ENCODE results near the gene ANKRD13C.
"Not testable (repeated sequence)": the region's sequence is repeated elsewhere in the genome, so short reads cannot be mapped to it uniquely, and the experiment has no call there.

The ANKRD13C gene

DNA sequence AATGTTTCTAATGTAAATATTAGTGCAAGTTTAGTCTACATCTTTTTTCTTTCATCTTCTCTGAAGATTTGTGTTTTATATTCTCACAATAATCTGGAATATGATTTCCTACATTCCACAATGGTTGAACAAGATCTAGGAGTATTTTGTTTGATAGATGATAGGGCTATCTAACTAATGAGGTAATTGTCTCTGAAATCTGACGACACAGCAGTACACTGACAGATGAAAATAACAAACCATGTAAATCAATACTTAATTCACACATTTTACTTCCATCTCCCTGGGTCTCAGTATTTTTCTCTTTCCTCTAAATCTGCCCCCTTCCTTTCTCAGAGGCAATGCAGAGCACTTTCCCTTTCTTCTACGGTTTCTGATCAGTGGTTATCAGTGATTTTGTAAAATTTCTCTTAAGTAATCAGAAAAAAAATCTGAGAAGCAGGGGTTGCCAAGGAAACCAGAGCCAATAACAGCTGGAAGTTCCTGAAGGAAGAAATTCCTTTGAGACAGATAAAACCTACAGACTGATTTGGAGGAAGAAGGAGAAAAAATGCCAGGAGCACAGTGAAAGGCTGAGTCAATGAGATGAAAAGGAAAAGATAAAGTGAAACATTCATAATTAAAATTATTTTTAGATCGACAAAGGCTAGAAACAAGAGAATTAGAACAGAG is 7.3 kb upstream of the ANKRD13C start:
- H3K27me3 ChIP-seq (ENCODE audit: control insufficient read depth, insufficient read depth, low read length) = no peaks in the 10 kb centered on the region
- no peak overlapping the region for H3K27ac ChIP-seq (ENCODE audit: low read length)
- no peaks in the 10 kb centered on the region for H3K9me3 ChIP-seq (ENCODE audit: control insufficient read depth, insufficient read depth, low read length)
- DNase-seq (ENCODE audit: low read depth, low spot score) = no peak
- H3K4me3 ChIP-seq (ENCODE audit: low read length) = no peak overlapping the region
- H3K4me1 ChIP-seq (ENCODE audit: control insufficient read depth, insufficient read depth, low read length) = no peaks in the 10 kb centered on the region
- no CpG with 5 or more reads among the region's 3 CpGs for WGBS (ENCODE audit: insufficient coverage, insufficient read length)
- H3K36me3 ChIP-seq (ENCODE audit: control insufficient read depth, insufficient read depth, low read length) = no peaks in the 10 kb centered on the region

DNA sequence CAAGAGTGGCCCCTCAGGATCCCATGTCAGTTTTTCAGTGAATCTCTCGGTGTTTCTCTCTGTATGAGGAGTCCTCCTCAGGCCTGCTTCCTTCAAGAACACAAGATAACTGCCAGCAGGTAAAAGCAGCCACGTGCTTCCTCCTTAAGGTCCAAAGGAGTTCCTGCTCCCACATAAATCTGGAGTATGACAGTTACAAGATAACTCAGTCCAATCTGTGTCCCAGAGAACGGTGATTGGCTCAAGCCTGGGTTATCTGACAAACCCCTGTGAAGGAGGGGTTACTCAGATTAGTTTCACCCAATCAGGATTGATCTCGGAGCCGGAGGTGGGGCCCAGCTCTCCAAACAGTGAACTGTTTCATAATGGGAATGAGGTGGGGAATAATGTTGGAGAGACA is 5.8 kb upstream of the ANKRD13C start:
- no CpG with 5 or more reads among the region's 5 CpGs for WGBS (ENCODE audit: insufficient coverage, insufficient read length)
- H3K4me3 ChIP-seq (ENCODE audit: low read length) = no peak overlapping the region
- no peaks in the 10 kb centered on the region for H3K36me3 ChIP-seq (ENCODE audit: control insufficient read depth, insufficient read depth, low read length)
- H3K27ac ChIP-seq (ENCODE audit: low read length) = no peak overlapping the region
- H3K4me1 ChIP-seq (ENCODE audit: control insufficient read depth, insufficient read depth, low read length) = no peaks in the 10 kb centered on the region
- no peak for DNase-seq (ENCODE audit: low read depth, low spot score)
- H3K27me3 ChIP-seq (ENCODE audit: control insufficient read depth, insufficient read depth, low read length) = no peaks in the 10 kb centered on the region
- no peaks in the 10 kb centered on the region for H3K9me3 ChIP-seq (ENCODE audit: control insufficient read depth, insufficient read depth, low read length)

- H3K27me3 ChIP-seq (ENCODE audit: control insufficient read depth, insufficient read depth, low read length) = no peaks in the 10 kb centered on the region
- WGBS (ENCODE audit: insufficient coverage, insufficient read length) = no CpG with 5 or more reads among the region's 7 CpGs
- DNase-seq (ENCODE audit: low read depth, low spot score) = no peak
Observed at GRCh38 chr1:70358921-70359564, 4.5 kb upstream of the ANKRD13C start.

DNA sequence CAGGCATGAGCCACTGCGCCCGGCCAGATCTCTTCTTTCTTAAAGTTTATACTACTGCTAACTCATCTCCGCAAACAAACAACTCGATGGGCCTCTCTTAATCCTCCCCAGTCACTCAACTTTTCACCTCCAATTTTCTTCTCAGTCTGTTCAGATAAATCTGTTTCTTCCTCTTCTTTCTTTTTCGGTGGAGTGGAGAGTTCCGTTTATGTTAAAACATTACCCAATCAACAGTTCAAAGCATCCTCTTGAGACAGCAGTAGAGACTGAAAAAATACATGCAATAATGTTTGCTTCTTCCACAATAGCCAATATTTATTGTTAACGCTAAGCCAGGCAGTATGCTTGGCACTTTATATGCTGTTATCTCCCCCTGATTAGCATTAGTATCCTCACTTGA is 1.4 kb upstream of the ANKRD13C start:
- DNase-seq (ENCODE audit: low read depth, low spot score) = no peak
- WGBS (ENCODE audit: insufficient coverage, insufficient read length) = no CpG with 5 or more reads among the region's 7 CpGs
- Histone ChIP-seq H3K36me3 (ENCODE audit: control insufficient read depth, insufficient read depth, low read length) (no peaks in the 10 kb centered on the region), H3K9me3 (ENCODE audit: control insufficient read depth, insufficient read depth, low read length) (no peaks in the 10 kb centered on the region), H3K27me3 (ENCODE audit: control insufficient read depth, insufficient read depth, low read length) (no peaks in the 10 kb centered on the region), H3K4me1 (ENCODE audit: control insufficient read depth, insufficient read depth, low read length) (no peaks in the 10 kb centered on the region), H3K4me3 (ENCODE audit: low read length) (no peak overlapping the region), H3K27ac (ENCODE audit: low read length) (no peak overlapping the region)

More at GRCh38 chr1:70358921-70359564, 4.5 kb upstream of the ANKRD13C start:
- Histone ChIP-seq H3K36me3 (ENCODE audit: control insufficient read depth, insufficient read depth, low read length) (no peaks in the 10 kb centered on the region), H3K27ac (ENCODE audit: low read length) (no peak overlapping the region), H3K4me3 (ENCODE audit: low read length) (no peak overlapping the region), H3K9me3 (ENCODE audit: control insufficient read depth, insufficient read depth, low read length) (no peaks in the 10 kb centered on the region), H3K4me1 (ENCODE audit: control insufficient read depth, insufficient read depth, low read length) (no peaks in the 10 kb centered on the region)

DNA sequence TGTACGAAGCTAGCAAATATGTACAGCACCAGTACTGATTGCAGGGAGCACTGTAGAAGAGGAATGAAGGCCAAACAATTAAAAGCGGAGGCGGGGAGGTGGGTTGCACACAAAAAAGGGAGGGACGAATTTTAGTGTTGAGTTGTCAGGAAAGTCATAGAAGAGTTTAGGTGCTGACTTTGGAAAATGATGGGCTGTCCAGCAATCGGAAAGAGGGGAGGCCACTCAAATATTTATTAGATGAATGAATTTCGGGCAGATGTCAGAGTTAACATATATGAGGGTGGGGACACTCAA is 537 bp upstream of the ANKRD13C start:
- H3K9me3 ChIP-seq (ENCODE audit: control insufficient read depth, insufficient read depth, low read length) = no peaks in the 10 kb centered on the region
- H3K27me3 ChIP-seq (ENCODE audit: control insufficient read depth, insufficient read depth, low read length) = no peaks in the 10 kb centered on the region
- no peak for DNase-seq (ENCODE audit: low read depth, low spot score)
- no peaks in the 10 kb centered on the region for H3K36me3 ChIP-seq (ENCODE audit: control insufficient read depth, insufficient read depth, low read length)
- H3K4me1 ChIP-seq (ENCODE audit: control insufficient read depth, insufficient read depth, low read length) = no peaks in the 10 kb centered on the region
- H3K27ac ChIP-seq (ENCODE audit: low read length) = no peak overlapping the region
- WGBS (ENCODE audit: insufficient coverage, insufficient read length) = no CpG with 5 or more reads among the region's 6 CpGs
- H3K4me3 ChIP-seq (ENCODE audit: low read length) = peak overlapping the region; percentile 92; the same call in 1 of the 2 replicates

- H3K9me3 ChIP-seq (ENCODE audit: control insufficient read depth, insufficient read depth, low read length) = no peaks in the 10 kb centered on the region
- H3K27me3 ChIP-seq (ENCODE audit: control insufficient read depth, insufficient read depth, low read length) = no peaks in the 10 kb centered on the region
- WGBS (ENCODE audit: insufficient coverage, insufficient read length) = no CpG with 5 or more reads among the region's 34 CpGs
- H3K36me3 ChIP-seq (ENCODE audit: control insufficient read depth, insufficient read depth, low read length) = no peaks in the 10 kb centered on the region
- DNase-seq (ENCODE audit: low read depth, low spot score) = no peak
- peak overlapping the region; percentile 92 for H3K4me3 ChIP-seq (ENCODE audit: low read length)
- H3K4me1 ChIP-seq (ENCODE audit: control insufficient read depth, insufficient read depth, low read length) = no peaks in the 10 kb centered on the region
- H3K27ac ChIP-seq (ENCODE audit: low read length) = no peak overlapping the region
Observed at GRCh38 chr1:70353601-70354331, 756 bp downstream of the ANKRD13C start.

DNA sequence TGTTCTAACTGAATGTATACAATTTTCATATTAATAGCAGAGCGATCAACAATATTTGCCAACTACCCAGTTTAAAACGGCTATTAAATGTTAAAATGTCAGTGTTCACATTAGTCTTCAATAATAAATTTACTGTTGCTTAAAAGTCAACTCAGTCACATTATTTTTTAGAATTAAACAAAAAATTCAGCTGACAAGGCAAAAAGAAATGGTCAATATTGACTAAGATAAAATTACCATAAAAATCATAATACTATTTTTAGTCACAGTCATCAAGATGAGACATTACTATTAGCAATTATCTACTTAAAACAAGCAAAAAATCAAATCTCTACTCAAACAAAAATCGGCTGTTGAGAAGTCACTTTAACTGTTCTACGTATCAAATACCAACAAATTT is 1.5 kb downstream of the ANKRD13C start:
- H3K36me3 ChIP-seq (ENCODE audit: control insufficient read depth, insufficient read depth, low read length) = no peaks in the 10 kb centered on the region
- no peak for DNase-seq (ENCODE audit: low read depth, low spot score)
- no CpG with 5 or more reads among the region's 4 CpGs for WGBS (ENCODE audit: insufficient coverage, insufficient read length)
- peak overlapping the region; percentile 92; the same call in 1 of the 2 replicates for H3K4me3 ChIP-seq (ENCODE audit: low read length)
- no peaks in the 10 kb centered on the region for H3K4me1 ChIP-seq (ENCODE audit: control insufficient read depth, insufficient read depth, low read length)
- H3K27me3 ChIP-seq (ENCODE audit: control insufficient read depth, insufficient read depth, low read length) = no peaks in the 10 kb centered on the region
- H3K9me3 ChIP-seq (ENCODE audit: control insufficient read depth, insufficient read depth, low read length) = no peaks in the 10 kb centered on the region
- H3K27ac ChIP-seq (ENCODE audit: low read length) = no peak overlapping the region

- H3K4me3 ChIP-seq (ENCODE audit: low read length); DNase-seq (ENCODE audit: low read depth, low spot score); H3K4me1 ChIP-seq (ENCODE audit: control insufficient read depth, insufficient read depth, low read length); H3K9me3 ChIP-seq (ENCODE audit: control insufficient read depth, insufficient read depth, low read length); H3K27me3 ChIP-seq (ENCODE audit: control insufficient read depth, insufficient read depth, low read length); H3K27ac ChIP-seq (ENCODE audit: low read length); H3K36me3 ChIP-seq (ENCODE audit: control insufficient read depth, insufficient read depth, low read length): not testable (repeated sequence)
- no CpG with 5 or more reads among the region's 4 CpGs for WGBS (ENCODE audit: insufficient coverage, insufficient read length)
Observed at GRCh38 chr1:70349799-70350198, 4.7 kb downstream of the ANKRD13C start.

GRCh38 chr1:70348399-70349165 is 5.9 kb downstream of the ANKRD13C start:
- H3K9me3 ChIP-seq (ENCODE audit: control insufficient read depth, insufficient read depth, low read length) = no peaks in the 10 kb centered on the region
- H3K27ac ChIP-seq (ENCODE audit: low read length) = no peak overlapping the region
- no peaks in the 10 kb centered on the region for H3K36me3 ChIP-seq (ENCODE audit: control insufficient read depth, insufficient read depth, low read length)
- DNase-seq (ENCODE audit: low read depth, low spot score) = no peak
- H3K27me3 ChIP-seq (ENCODE audit: control insufficient read depth, insufficient read depth, low read length) = no peaks in the 10 kb centered on the region
- no peaks in the 10 kb centered on the region; the same call in 1 of the 2 replicates for H3K4me1 ChIP-seq (ENCODE audit: control insufficient read depth, insufficient read depth, low read length)
- 100% methylated on average over 1 of the region's 11 CpGs for WGBS (ENCODE audit: insufficient coverage, insufficient read length)
- H3K4me3 ChIP-seq (ENCODE audit: low read length) = no peak overlapping the region

DNA sequence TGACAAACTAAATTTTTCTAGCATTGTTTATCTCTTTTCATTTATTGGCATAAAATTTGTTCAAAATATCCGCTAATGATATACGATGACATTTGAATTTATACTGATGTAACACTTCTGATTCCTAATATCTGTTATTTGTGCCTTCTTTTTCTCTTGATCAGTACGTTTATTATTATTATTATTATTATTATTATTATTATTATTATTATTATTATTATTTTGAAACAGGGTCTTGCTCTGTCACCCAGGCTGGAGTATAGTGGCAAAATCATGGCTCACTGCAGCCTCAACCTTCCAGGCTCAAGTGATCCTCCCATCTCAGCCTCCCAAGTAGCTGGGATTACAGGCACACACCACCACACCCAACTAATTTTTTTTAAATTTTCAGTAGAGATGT is 14.9 kb downstream of the ANKRD13C start:
- H3K4me1 ChIP-seq (ENCODE audit: control insufficient read depth, insufficient read depth, low read length); H3K36me3 ChIP-seq (ENCODE audit: control insufficient read depth, insufficient read depth, low read length); H3K27ac ChIP-seq (ENCODE audit: low read length); DNase-seq (ENCODE audit: low read depth, low spot score); H3K27me3 ChIP-seq (ENCODE audit: control insufficient read depth, insufficient read depth, low read length); H3K9me3 ChIP-seq (ENCODE audit: control insufficient read depth, insufficient read depth, low read length); H3K4me3 ChIP-seq (ENCODE audit: low read length): not testable (repeated sequence)
- no CpG with 5 or more reads among the region's 3 CpGs for WGBS (ENCODE audit: insufficient coverage, insufficient read length)

All from iPS DF 6.9 (cell line).